GM19324 (cell line): ENCODE results near the gene PGBD5.
"Not testable (repeated sequence)": the region's sequence is repeated elsewhere in the genome, so short reads cannot be mapped to it uniquely, and the experiment has no call there.

Experiments
- ATAC-seq: cut with Tn5 transposase; IDR thresholded peaks from one replicate; pipeline ENCODE4 v1.9.1; 2021; ENCODE audit warnings: mild to moderate bottlenecking, moderate library complexity; ENCODE audit not compliant: unreplicated experiment, low FRiP score

The PGBD5 gene

DNA sequence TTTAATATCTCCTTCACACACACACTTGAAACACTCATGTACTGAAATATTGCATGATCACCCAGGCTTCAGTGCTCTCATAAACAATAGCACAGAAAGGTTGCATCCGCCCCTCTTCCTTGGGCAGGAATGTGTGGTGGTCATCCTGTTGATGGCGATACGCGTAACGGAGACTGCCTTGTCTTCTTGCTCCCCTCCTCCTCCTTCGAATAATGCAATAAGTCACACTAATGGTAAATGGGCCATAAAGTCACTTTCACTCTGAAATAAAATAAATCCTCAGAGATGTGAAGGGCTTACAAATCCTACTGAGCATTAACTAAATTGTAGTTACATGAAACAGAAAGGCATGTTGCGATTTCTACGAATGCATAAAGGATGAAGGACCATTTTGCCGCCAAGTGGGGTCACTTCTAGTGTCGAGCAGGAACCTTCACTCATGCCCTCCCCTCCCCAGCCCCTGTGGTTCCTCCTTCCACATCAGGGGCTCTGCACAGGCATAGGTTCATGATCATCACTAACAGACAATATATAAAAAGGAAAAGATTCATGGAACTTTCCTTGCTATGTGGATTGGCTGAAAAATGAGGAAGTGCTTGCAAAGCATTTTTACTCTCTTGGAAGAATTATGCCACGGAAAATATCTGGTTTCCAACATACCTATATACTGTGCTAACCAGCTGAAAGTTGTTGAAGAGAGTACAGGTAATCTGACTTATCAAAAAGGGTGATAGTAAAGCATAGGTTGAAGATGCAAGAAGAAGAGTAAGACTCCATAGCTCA lies 1.2 kb upstream of the PGBD5 start:
- ATAC-seq: no peak

DNA sequence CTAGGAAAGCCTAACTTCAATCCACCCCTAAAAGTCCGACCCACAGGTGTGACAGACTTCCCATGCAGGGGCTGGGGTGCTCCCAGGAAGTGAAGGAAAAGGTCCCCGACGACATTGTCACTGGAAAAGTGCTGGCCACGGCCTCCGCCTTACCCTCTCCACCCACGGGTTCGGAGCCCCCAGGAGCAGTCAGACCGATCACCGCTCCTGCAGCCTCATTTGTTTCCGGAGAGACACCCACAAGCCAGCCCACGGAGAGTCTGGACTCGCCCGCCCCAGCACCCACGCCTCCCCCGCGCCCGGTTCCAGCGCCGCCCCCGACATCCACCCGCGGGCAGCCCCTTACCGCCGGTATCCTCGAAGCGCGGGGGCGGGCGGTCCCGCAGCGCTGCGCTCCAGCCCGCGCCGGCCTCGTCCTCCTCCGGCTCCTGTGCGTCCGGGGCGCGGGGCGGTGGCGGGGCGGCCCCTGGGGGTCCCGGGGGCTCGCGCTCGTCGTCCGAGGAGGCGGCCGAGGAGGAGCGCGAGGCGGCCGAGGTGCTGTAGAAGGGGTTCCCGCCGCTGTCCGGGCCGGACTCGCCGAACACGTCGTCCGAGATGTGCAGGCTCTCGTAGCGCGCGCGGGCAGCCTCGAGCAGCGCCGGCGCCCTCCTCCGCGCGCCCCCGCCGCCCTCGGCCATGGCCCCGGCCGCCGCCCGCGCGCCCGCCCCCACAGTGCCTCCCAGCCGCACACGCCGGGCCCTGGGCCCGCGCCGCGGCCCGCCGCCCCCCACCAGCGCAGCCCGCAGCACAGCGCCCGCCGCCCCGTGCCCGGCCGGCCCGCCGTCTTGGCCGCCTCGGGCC lies 660 bp downstream of the PGBD5 start:
- no peak for ATAC-seq

DNA sequence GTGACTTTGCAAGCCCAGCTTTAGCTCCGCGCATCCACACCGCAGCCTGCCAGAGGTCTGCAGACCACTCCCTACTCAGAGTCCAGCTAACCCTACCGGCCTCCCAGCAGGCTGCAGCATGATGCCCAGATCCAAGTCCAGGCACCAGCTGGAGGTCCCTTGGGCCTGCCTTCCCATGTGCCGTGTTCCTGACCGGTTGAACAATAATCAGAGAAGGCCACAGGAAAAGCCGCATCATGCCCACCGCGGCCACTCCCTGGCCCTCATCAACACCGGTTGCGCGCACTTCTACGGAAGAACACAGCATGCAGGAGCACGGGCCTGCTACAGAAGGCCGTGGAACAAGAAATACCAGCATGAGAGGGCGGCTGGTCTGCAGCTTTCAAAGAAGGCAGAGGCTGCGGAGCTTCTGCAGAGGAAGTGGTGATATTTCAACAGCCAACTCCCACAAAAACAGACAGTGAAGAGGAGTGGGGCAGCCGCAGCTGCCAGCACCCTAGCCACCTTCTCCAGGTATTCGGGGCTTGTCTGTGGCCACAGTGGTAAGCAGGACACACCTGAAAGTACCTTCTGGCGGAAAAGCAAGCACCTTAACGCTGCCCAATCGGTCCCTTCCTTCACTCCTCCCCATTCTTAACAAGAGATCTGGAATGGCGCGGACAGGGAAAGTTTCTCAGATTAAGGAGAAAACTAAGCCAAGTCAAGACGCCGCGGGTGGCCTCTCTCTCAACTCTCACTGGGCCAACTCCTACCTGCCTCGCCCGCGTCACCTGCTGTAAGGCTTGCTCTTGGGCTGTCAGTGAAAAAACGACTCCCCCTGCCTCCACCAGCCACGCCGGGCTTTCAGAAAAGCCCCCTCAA lies 1.5 kb downstream of the PGBD5 start:
- ATAC-seq: no peak

DNA sequence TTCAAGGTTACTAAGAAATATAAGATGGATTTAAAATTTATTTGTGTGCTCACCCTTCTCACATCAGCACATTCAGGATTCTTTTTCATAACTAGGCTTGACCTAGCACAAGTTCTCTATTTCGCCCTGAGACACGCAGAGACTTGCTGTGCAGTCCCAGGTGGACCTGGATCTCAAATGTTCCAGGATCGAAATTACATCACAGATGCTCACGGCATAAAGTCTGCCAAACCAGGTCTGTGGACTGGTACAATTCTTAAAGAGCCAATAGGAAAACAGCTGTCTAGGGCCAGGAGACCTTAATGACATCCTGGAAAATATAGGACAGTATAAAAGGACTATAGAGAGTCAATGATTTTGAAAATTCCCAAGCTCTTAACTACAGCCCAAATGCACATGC lies 2.2 kb downstream of the PGBD5 start:
- no peak for ATAC-seq

DNA sequence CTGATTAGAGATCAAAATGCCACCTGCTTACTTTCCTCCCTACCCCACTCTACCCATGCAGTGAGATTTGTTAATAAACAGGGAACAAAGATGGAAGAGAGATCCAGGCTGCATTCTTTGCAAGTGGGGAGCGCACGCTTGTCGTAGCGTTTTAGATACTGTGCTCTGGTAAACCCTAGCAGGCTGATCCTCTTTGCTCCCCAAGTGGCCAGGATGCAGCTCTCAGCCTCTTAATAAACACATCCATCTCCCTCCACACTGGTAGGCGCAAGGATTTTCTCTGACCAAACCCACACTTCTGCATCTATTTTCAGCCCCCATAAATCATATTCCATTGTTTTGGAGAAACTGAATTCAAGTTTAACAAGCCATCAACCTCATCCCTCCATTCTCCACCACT lies 2.9 kb downstream of the PGBD5 start:
- no peak for ATAC-seq

DNA sequence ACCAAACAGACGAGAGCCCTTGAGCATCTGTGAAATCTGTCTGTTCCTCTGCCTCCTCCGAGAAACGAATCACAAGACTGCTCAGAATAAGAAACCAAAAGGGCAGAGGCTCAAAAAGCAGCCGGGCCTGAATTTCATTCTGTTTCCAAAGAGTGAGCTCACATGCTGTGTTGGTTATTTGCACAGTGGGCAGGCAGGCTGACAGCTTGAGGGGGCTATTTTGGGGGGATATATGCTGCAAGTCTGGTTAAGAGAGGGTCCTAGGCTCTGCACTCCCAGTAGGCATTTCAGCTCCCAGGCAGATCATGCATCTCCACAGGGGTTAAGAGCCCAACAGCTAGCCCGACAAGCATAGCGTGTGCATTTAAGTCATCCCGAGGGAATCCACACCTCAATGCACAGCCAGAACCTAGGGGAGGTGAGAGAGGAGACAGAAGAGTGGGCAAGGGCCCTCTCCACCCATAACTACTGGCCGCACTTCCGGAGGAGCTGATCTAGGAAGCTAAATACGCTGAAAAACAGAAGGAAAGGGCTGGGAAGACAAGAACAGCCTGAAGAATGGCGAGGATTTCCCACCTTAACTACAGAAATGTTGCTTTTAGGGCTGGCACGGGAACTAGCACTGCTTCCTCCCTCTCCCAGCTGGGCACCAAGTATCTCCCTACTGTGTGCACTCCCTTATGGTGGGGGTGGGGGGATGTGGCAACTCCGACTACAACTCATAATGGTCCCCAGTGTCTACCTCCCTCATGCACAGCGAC lies 3.7 kb downstream of the PGBD5 start:
- ATAC-seq: no peak

DNA sequence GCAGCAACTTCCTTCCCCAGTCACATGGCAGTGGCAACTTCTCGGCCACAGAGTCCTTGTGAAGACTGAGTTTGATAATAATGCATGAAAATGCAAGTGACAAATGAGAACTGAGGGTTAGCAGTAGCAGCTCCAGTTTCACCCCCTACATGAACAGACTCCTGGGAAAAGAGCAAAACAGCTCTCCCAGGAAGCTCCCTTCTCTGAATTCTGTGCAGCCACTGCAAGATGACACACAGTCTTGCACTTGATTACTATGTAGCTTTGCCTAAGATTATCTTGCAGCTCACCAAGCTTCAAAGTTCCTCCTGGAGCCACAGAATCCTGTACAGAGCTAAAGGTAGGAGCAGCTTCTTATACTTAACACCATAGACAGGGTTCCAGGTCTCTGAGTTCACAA lies 4.7 kb downstream of the PGBD5 start:
- no peak for ATAC-seq

DNA sequence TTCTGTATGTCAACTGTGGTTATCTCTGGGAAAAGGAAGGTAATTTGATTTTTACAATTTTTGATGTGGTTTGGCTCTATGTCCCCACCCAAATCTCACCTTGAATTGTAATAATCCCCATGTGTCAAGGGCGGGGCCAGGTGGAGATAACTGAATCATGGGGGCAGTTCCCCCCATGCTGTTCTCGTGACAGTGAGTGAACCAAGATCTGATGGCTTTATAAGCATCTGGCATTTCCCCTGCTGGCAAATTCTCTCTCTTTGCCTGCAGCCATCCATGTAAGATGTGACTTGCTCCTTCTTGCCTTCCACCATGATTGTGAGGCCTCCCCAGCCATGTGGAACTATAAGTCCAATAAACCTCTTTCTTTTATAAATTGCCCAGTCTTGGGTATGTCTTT lies 5.8 kb downstream of the PGBD5 start:
- not testable (repeated sequence) for ATAC-seq

DNA sequence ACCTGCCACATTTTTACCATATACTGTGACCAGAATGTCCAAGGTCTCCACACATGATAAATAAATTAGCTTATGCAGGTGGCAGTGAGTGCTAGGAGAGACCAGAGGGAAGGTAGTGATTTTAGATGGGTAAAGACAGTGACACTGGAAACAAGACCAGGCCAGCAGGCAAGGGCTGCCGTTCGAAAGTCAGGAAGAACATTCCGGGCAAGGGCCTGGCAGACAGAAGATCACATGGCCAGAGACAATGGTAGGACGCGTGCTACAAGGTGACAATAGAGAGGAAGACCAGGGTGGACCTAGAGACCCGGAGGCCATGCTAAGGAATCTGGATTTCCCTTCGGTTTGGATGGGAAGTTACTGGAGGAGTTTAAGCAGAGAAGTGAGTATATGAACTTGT lies 9.7 kb downstream of the PGBD5 start:
- ATAC-seq: no peak

DNA sequence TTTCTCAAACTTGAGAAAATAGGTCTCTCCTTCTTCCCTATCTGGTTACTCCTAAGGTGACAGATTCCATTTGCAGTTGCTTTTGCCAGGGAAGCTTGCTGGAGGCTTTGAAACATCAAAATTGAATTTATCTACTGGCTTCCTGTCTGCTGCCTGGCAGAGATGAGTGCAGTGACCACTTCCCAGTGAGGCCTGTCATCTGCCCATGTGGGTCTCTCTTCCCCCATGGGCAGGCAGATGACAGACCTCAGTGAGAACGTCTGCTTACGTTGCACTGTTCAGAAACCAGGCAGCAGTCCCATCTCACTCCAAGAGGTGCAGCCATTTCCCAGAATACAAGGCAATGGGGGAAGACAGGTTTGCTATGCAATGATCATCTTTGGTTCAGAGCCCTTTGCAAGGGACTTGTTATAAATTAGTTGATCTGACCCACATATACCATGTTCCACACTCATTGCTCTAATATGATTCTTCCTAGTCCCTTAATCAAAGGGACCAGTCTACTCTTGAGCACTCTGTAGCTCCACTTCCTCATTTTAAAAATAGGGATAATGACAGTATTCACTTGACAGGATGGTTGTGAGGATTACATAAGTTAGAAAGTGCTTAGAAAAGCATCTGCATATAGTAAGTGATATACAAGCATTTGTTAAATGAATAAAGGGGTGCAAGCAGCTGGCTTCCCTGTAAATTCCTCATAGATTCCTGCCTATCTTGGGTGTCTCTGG lies 10.6 kb downstream of the PGBD5 start:
- ATAC-seq: no peak

DNA sequence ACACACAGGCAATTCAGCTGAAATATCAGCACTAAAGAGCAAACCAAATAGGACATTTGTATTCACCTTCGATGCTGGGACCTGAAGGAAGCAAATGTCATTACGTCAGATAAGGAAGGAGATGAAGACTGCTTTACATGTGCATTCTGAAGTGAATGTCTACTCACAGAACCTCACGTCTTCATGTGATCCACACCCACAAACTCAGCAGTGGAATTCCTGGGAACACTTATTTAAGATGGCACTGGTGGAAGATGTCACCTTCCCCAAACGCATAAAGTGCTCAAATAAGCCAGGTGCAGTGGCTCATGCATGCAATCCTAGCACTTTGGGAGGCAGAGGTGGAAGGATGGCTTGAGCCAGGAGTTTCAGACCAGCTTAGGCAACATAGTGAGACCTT lies 11.4 kb downstream of the PGBD5 start:
- no peak for ATAC-seq

DNA sequence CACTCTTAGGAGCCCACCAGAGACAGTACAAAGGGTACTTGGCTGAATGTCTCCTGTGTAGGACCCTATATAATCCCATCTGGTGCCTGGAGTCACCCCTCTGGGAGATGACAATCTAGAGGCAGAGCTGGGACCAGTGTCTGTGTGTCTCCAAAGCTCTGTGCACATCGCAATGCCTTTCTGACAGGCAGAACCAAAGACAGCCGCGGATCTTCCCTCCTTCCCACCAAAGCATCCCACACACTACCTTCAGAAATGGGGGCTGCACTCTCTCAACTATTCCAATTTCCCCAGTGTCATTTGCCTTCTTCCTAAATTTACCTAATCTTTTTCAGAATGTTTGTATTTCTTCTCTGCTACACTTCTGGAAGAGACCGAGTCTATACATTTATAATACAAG lies 12.0 kb downstream of the PGBD5 start:
- no peak for ATAC-seq

DNA sequence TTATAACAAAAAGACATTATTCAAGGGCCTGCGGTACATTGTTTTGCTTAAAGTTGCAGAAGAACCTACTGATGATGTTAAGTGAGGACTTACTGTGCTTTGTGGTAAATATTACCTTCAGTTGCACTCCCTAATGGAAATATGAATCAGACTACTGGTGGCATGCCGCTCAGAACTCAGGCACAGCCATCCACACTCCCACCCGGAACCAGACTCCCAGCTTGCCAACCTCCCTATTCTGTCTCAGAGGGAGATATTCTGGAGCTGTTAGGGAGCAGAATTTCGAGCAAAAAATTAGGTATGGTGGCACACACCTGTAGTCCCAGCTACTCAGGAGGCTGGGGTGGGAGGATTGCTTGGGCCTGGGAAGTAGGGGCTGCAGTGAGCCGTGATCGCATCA lies 13.1 kb downstream of the PGBD5 start:
- no peak for ATAC-seq

DNA sequence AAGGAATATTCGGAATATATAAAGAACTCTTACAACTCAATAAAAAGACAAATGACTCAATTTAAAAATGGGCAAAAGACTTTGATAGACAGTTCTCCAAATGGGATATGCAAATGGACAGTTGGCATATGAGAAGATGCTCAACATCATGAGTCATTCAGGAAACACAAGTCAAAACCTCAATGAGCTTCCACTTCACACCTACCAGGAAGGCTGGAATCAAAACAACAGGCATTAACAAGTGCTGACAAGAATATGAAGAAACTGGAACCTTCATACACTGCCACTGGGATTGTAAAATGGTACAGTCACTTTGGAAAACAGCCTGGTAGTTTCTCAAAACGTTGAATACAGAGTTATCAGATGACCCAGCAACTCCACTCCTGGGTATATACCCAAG lies 17.2 kb downstream of the PGBD5 start:
- ATAC-seq: no peak

DNA sequence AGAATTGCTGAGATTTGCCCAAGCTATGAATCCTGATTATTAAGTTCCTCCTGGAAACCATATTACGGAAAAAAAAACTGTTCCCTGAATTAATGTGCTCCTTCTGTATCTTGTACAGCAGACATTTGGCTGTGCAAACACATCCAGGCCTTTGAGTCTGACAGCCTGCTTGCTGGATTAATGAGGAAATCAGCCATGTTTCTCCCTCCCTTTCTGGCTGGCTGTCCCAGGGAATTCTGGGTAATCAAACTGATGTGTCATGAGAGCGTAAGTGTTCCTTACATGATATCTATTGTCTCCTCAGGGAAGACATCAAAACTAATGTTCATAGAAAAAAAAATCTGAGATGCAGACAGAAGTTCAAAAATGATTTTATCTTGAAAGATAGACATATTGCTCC lies 18.8 kb downstream of the PGBD5 start:
- ATAC-seq: no peak

DNA sequence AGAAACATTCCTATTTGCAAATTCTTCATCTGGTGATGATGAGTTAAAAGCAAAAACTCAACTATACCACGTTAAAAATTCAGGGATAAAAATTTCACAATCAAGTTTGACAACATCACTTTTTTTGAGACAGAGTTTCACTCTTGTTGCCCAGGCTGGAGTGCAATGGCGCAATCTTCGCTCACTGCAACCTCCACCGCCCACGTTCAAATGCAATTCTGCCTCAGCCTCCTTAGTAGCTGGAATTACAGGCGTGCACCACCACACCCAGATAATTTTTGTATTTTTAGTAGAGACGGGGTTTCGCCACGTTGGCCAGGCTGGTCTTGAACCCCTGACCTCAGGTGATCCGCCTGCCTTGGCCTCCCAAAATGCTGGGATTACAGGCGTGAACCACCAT lies 19.4 kb downstream of the PGBD5 start:
- not testable (repeated sequence) for ATAC-seq

DNA sequence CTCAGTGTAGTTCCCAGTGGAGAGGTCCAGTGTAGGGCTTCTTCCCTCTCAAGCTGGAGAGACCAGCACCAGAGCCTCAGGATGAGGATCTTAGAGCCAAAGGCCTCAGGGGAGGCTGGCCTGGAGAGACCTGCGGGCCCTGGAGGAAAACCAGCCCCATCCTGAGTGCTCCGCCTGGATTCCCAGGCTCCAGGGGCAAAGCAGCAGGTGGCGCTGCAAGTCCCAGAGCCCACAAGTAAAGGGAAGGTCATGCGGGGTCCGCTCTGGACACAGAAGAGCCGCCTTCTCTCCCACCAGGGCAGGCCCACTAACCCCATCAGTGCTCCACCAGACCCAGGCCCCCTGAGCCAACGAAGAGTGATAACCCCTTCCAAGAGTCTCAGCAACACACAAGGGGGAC lies 22.7 kb downstream of the PGBD5 start:
- ATAC-seq: no peak

DNA sequence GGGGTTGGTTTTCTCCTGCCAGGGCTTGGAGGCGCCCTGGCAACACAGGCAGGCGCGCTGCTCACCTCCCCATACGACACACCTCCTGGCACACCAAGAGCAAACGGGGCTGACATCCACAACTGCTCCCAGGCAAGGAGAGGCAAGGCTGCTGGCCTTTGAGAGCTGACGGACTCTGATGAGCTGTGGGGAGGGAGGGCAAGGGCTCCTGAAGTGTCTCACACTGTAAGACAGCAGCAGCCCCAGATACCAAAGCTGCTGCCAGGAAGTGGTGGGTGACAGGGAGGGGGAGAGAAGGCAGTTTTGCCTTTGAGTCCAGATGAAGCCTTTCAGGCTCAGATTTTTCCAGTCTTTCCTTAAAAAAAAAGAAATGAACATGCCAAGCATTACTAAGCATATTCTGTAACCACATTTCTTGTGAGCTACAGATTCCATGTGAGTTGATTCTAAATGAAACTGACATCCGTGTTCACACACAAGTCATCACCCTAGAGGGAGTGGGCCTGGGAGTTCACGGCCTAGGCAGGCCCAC lies 24.3 kb downstream of the PGBD5 start:
- ATAC-seq: no peak

DNA sequence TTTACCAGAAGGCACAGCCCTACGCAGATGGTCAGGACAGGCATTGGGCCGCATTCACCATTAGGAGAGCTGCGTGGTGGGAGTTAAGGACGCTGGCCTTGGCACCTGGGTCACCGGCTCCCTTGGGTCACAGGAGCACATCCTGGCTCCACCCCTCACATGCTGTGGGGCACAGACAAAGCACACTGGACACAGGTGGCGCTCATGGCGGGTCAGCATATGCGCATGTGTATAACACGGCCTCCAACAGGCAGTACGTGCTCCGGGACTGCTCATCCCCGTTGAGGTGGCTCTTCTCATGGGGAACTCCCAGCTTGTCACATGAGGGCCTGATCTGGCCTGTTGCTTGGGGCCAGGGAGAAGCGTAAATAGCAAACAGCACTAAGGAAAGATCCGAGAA lies 25.0 kb downstream of the PGBD5 start:
- no peak for ATAC-seq

DNA sequence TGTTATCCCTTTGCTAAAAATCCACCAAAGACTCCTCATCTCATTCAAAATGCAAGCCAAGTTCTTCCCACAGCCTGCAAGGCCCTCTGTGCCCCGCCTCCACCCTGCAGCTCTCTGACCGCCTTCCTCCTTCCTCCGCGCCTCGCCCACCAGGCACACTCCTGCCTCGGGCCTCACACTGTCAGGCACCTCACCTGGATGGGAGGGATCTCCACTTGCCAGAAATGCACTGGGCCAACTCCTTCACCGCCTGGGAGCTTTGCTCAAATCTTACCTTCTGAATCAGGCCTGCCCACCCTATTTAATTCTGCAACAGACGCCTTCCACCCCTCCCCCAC lies 26.2 kb downstream of the PGBD5 start:
- no peak for ATAC-seq
